Sigmoid colon (tissue), 4 donors: ENCODE results near the gene ARPC5.

ENCODE experiments used
- CTCF ChIP-seq, 4 experiments: fragments of 450-650 bp in 3 of 4; fragments of 200-600 bp in 1 of 4; IDR thresholded peaks; one replicate each; pipeline ENCODE4 v1.5.1; 2016 to 2019; ENCODE audit warnings: antibody characterized with exemption in 4 of 4, mild to moderate bottlenecking in 3 of 4, moderate library complexity in 2 of 4
- EP300 ChIP-seq, 4 donors: sonication (generic); formaldehyde crosslinking; IDR thresholded peaks; one replicate each; pipeline ENCODE4 v1.6.1; 2017; ENCODE audit warnings: antibody characterized with exemption in 4 of 4
- POLR2A ChIP-seq, 2 donors: fragments of 450-650 bp; IDR thresholded peaks; one replicate each; pipeline ENCODE4 v1.6.1; 2016; ENCODE audit warnings: antibody characterized with exemption in 2 of 2, mild to moderate bottlenecking in 2 of 2, moderate library complexity in 2 of 2
- POLR2AphosphoS5 ChIP-seq, 4 donors: sonication (generic); formaldehyde crosslinking; IDR thresholded peaks; one replicate each; pipeline ENCODE4 v1.6.1; 2017; ENCODE audit warnings: antibody characterized with exemption in 4 of 4

GRCh38 chr1:183585038-183585437, 50.5 kb downstream of the ARPC5 start:
- TF ChIP-seq CTCF (IDR thresholded peaks at IDR 0.05) (no peak), POLR2A (IDR thresholded peaks at IDR 0.05) (no peak), POLR2AphosphoS5 (IDR thresholded peaks at IDR 0.05) (peak; percentile 52 to 67 (median 58)), EP300 (IDR thresholded peaks at IDR 0.05) (no peak)
